Stimulated activated CD4-positive, alpha-beta T cell treated with anti-CD3 and anti-CD28 coated beads, Interleukin-1b, Interleukin-23, amount 100 ng/mL, for 24 hours (primary cell): Measurements from ENCODE around the gene FNDC10.

Experiments
- DNase-seq, 4 experiments: peaks; one replicate each; pipeline ENCODE4 v3.0.0-alpha.2; 2020; ENCODE audit warnings: low read depth in 4 of 4, low spot score in 1 of 4

Gene FNDC10

DNA sequence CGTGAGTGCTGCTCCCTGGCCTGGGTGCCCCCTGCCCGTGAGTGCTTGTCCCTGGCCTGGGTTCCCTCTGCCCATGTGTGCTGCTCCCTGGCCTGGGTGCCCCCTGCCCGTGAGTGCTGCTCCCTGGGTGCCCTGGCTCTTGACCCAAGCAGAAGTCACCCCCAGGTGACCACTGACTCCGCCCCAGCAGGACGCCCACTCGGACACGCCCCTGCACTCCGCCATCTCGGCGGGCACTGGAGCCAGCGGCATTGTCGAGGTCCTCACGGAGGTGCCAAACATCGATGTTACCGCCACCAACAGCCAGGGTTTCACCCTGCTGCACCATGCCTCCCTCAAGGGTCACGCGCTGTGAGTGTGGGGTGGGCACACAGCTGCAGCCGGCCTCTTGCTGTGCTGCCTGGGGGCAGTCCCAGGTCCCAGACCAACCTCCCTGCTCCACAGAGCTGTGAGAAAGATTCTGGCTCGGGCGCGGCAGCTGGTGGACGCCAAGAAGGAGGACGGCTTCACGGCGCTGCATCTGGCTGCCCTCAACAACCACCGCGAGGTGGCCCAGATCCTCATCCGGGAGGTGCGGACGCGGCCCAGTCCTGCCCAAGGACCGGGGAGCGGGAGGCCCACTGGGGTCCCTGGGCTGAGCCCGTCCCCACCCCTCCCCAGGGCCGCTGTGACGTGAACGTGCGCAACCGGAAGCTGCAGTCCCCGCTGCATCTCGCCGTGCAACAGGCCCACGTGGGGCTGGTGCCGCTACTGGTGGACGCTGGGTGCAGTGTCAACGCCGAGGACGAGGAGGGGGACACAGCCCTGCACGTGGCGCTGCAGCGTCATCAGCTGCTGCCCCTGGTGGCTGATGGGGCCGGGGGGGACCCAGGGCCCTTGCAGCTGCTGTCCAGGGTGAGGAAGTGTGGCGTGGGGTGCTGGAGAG, 28.2 kb upstream of the FNDC10 start:
- DNase-seq: no peak

DNA sequence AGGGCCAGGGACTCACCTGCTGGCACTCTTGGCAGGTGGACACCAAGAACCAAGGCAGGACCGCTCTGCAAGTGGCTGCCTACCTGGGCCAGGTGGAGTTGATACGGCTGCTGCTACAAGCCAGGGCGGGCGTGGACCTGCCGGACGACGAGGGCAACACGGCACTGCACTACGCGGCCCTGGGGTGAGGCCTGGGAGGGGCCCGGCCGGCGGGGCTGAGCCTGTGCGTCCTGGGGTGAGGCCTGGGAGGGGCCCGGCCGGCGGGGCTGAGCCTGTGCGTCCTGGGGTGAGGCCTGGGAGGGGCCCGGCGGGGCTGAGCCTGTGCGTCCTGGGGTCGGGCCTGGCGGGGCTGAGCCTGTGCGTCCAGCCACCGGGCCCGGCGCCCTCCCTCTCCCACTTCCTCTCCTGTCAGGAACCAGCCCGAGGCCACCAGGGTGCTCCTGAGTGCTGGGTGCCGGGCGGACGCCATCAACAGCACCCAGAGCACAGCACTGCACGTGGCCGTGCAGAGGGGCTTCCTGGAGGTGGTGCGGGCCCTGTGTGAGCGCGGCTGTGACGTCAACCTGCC, 27.4 kb upstream of the FNDC10 start:
- no peak for DNase-seq

- no peak for DNase-seq
Observed at GRCh38 chr1:1626207-1627141, 26.5 kb upstream of the FNDC10 start.

DNA sequence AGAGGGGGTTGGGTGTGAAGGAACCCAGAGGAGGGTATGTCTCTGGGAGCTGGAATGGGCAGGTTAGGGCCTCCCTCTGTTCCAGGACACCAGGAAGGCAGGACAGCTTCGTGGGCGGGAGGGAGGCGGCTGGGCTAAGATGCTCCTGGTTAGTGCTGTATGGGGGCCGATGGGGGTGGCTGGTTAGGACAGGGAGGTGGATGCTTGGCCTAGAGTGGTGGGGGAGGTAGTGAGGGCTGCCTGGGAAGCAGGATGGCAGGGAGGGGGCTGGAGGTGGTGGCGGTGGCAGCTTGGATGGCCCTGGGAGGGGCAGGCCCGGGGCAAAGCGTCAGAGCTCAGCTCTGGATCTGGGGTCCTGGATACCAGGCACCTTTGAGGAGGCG, 25.9 kb upstream of the FNDC10 start:
- no peak for DNase-seq

GRCh38 chr1:1625404-1625775, 25.5 kb upstream of the FNDC10 start:
- no peak for DNase-seq

DNA sequence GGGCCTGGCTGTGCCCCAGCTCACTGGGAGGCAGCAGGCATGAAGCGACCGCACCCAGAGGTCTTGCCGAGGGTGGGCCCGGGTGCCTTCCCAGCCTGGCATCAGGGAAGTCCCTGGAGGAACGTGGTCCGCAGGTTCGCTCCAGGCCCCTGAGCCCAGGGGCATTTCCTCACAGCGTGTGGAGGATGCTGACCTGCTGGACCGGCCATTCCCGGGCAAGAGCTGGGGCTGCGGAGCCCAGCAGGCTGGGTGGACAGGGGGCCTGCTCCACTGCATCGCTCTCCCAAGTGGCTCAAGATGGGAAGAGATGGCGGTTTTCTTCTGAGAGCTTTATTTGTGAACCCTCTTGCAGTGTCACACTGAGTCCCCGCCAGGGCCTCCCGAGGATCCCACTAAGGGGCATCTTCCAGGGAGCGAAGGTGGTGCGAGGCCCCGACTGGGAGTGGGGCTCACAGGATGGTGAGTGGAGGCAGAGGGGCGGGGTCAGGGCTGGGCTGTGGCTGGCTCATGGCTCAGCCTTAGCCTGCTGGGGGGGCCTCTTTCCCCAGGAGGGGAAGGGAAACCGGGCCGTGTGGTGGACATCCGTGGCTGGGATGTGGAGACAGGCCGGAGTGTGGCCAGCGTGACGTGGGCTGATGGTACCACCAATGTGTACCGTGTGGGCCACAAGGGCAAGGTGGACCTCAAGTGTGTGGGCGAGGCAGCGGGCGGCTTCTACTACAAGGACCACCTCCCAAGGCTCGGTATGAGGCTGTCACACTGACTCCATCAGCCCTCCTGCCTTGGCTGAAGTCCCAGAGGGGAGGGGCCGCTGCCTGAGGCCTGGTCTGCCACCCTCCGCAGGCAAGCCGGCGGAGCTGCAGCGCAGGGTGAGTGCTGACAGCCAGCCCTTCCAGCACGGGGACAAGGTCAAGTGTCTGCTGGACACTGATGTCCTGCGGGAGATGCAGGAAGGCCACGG, 24.8 kb upstream of the FNDC10 start:
- no peak for DNase-seq

DNA sequence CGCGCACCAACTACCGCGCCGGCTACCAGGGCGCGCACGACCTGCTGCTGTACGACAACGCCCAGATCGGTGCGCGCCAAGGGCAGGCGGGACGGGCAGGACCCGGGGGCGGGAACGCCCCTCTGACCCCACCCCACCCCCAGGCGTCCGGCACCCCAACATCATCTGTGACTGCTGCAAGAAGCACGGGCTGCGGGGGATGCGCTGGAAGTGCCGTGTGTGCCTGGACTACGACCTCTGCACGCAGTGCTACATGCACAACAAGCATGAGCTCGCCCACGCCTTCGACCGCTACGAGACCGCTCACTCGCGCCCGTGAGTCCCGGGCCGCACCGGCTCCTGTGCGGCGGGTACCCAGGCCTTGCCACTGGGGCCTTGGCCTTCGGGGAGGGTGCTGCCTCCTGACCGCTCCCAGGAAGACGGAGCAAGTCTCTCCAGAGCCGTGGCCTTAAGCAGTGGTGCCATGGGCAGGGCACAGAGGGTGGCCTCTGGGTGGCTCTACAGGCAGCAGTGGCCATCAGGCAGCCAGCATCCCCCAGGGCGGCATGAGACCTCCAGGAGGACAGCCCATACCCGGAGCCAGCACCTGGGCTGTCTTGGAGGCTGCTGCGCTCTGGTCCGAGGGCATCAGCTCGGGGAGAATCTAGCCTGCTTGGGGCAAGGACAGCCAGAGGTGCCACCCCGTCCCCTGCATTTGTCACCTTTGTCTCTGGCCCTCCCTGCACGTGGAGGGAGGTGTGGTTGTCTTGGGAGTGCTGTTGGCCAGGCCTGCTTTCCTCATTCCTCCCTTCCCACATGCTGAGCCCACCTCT, 23.9 kb upstream of the FNDC10 start:
- DNase-seq: no peak

DNA sequence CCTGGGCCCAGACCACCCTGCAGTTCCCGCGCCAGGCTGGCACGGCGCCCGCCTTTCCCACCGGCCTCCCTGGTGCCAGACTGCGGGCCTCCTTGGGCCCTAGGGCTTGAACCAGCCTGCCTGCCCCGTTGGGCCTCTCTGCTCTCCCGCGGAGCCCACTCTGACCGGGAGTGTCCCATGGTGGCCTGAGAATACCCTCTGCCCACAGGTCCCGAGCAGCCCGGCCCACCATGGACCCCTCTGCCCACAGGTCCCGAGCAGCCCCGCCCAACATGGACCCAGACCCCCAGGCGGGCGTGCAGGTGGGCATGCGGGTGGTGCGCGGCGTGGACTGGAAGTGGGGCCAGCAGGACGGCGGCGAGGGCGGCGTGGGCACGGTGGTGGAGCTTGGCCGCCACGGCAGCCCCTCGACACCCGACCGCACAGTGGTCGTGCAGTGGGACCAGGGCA, 23.3 kb upstream of the FNDC10 start:
- DNase-seq: no peak

- no peak for DNase-seq
Observed at GRCh38 chr1:1622788-1623094, 22.8 kb upstream of the FNDC10 start.

- DNase-seq: no peak
Observed at GRCh38 chr1:1622010-1622787, 22.3 kb upstream of the FNDC10 start.

DNA sequence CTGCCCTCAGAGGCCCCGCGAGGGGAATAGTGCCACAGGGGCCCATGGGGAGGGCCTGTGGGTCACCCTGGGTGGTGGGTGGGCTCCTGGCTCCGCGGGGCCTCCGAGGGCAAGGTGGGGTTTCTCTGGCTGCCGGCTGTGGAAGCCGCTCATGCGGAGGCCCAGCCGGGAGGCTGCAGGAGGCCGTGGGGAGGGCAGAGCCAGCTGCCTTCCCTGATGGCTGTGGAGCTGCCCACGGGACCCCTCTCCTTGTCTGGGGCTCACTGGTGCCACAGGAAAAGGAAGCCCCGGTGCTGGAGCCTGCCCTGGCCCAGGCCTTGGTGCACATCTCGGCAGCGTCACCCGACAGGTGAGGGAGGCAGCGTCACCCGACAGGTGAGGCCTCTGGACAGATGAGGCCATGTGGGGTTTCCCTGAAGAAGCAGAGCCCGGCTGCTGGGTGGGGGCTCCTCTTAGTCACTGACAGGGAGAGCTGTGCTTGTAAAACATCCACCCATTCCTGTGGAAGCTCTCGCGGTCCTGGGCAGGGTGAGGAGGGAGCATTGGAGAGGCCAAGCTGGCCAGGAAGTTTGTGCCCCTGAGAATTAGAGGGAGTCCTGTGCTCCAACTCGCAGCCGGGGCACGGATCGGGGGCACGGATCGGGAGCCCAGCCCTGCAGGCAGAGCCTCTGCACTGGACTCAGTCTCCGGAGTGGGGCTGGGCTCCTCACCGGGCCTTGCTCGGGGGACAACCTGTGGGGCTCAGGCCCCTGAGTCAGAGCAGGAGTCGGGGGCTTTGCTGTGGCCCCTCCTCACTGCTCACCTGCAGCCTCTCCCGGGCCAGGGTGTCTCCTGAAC, 21.5 kb upstream of the FNDC10 start:
- DNase-seq: no peak

- DNase-seq: no peak
Observed at GRCh38 chr1:1620433-1621139, 20.7 kb upstream of the FNDC10 start.

DNA sequence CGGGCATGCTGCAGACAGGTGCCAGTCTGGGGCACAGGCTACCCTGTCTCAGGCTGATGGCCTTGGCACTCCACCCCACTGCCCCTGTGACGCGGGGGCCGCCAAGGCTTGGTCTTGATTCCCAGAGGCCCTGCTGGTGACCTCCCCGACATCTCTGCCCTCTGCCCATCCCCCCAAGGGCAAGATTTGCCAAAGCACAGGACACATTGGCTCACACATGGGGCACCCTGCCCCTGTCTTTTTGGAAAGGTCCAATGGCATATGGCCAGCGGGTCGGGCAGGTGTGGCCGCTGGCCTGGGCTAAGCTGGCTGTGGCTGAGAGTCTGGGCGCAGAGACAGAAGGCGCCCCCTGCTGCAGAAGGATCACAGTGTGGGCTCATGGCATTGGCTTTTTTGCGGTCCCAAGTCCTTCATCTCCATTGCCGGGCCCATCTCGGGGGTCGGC, 20.0 kb upstream of the FNDC10 start:
- no peak for DNase-seq

- no peak for DNase-seq
Observed at GRCh38 chr1:1618396-1619068, 18.6 kb upstream of the FNDC10 start.

- DNase-seq: no peak
Observed at GRCh38 chr1:1617925-1618324, 18.0 kb upstream of the FNDC10 start.

- no peak for DNase-seq
Observed at GRCh38 chr1:1617516-1617915, 17.6 kb upstream of the FNDC10 start.

DNA sequence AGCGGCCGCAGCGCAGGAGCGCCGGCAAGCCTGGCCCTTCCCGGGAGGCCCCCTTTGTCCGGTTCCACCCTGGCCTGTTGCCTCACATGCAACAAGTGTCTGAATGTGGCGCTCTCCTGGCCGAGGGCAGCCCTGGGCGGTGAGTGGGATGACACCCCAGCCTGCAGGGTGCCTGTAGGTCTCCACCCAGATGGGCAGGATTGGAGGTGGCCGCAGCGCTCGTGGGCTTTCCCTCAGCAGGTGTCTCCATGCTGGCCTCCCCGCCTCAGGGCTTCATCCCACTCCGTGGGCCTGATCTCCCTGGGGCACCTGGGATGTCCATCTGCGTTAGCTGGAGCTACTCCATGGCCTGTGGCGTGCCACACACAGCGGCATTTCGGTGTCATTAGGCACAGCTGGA, 16.9 kb upstream of the FNDC10 start:
- DNase-seq: no peak
